H9 (cell line): ENCODE results near the gene TLR5. TPM values are rescaled to one million over a fixed set of nuclear protein-coding genes. Genes with fewer than 3 reads are reported as not detected.

ENCODE experiments used
- DNase-seq: peaks from one replicate; pipeline ENCODE4 v3.0.0-alpha.2; 2017
- H2AFZ ChIP-seq: one replicate; pipeline ENCODE4 v1.6.1; 2013; ENCODE audit warnings: mild to moderate bottlenecking, low read length, control low read depth, moderate library complexity
- H2AK5ac ChIP-seq: 2 replicates; pipeline ENCODE4 v1.6.1; 2013; ENCODE audit warnings: low read length, control low read depth, mixed read lengths; ENCODE audit not compliant: insufficient read length
- H2BK120ac ChIP-seq: one replicate; pipeline ENCODE4 v1.6.1; 2013; ENCODE audit warnings: low read depth, mild to moderate bottlenecking, low read length, control low read depth, inconsistent platforms; ENCODE audit not compliant: poor library complexity, severe bottlenecking
- H2BK12ac ChIP-seq: 2 replicates; pipeline ENCODE4 v1.6.1; 2013; ENCODE audit warnings: low read length, control low read depth, mixed read lengths, low read depth; ENCODE audit not compliant: insufficient read length
- H2BK15ac ChIP-seq: 2 replicates; pipeline ENCODE4 v1.6.1; 2013; ENCODE audit warnings: low read depth, low read length, control low read depth
- H2BK20ac ChIP-seq: one replicate; pipeline ENCODE4 v1.6.1; 2013; ENCODE audit warnings: low read depth, mild to moderate bottlenecking, low read length, control low read depth, inconsistent platforms; ENCODE audit not compliant: poor library complexity, severe bottlenecking
- H2BK5ac ChIP-seq: 2 replicates; pipeline ENCODE4 v1.6.1; 2013; ENCODE audit warnings: low read length, control low read depth, mixed read lengths; ENCODE audit not compliant: insufficient read length
- H3K14ac ChIP-seq: 2 replicates; pipeline ENCODE4 v1.6.1; 2013; ENCODE audit warnings: low read length, control low read depth; ENCODE audit not compliant: insufficient read depth
- H3K18ac ChIP-seq: 2 replicates; pipeline ENCODE4 v1.6.1; 2013; ENCODE audit warnings: low read depth, mild to moderate bottlenecking, mixed read lengths, low read length, control low read depth; ENCODE audit not compliant: insufficient read length
- H3K23ac ChIP-seq: 2 replicates; pipeline ENCODE4 v1.6.1; 2013; ENCODE audit warnings: low read length, control low read depth, mixed read lengths, low read depth; ENCODE audit not compliant: insufficient read length
- H3K23me2 ChIP-seq: 2 replicates; pipeline ENCODE4 v1.6.1; 2013; ENCODE audit warnings: low read depth, mild to moderate bottlenecking, mixed read lengths, low read length, control low read depth; ENCODE audit not compliant: insufficient read length, poor library complexity, severe bottlenecking
- H3K27ac ChIP-seq: 2 replicates; pipeline ENCODE4 v1.5.1; 2013; ENCODE audit warnings: low read length, control low read depth, mixed read lengths, low read depth; ENCODE audit not compliant: insufficient read length
- H3K27me3 ChIP-seq: 2 replicates; pipeline ENCODE4 v1.6.1; 2013; ENCODE audit warnings: low read length, control low read depth, inconsistent platforms; ENCODE audit not compliant: insufficient read depth
- H3K4ac ChIP-seq: 2 replicates; pipeline ENCODE4 v1.6.1; 2013; ENCODE audit warnings: low read depth, mild to moderate bottlenecking, control low read depth, inconsistent platforms, low read length, moderate library complexity
- H3K4me1 ChIP-seq: 2 replicates; pipeline ENCODE4 v1.6.1; 2013; ENCODE audit warnings: low read length, control low read depth, inconsistent platforms; ENCODE audit not compliant: insufficient read depth
- H3K4me2 ChIP-seq: 2 replicates; pipeline ENCODE4 v1.6.1; 2013; ENCODE audit warnings: low read length, control low read depth, mixed read lengths; ENCODE audit not compliant: insufficient read length, insufficient read depth
- H3K56ac ChIP-seq: 2 replicates; pipeline ENCODE4 v1.6.1; 2013; ENCODE audit warnings: low read depth, mild to moderate bottlenecking, mixed read lengths, low read length, control low read depth; ENCODE audit not compliant: insufficient read length
- H3K79me1 ChIP-seq: 2 replicates; pipeline ENCODE4 v1.6.1; 2013; ENCODE audit warnings: low read depth, mild to moderate bottlenecking, moderate library complexity, low read length, control low read depth, inconsistent platforms; ENCODE audit not compliant: insufficient read depth, poor library complexity, severe bottlenecking
- H3K79me2 ChIP-seq: 2 replicates; pipeline ENCODE4 v1.6.1; 2013; ENCODE audit warnings: low read length, control low read depth, inconsistent platforms; ENCODE audit not compliant: insufficient read depth
- H3K9ac ChIP-seq: 2 replicates; pipeline ENCODE4 v1.6.1; 2013; ENCODE audit warnings: low read length, control low read depth, mixed read lengths; ENCODE audit not compliant: insufficient read length; ENCODE audit errors: extremely low read depth
- H3K9me3 ChIP-seq: one replicate; pipeline ENCODE4 v1.6.1; 2013; ENCODE audit warnings: low read depth, low read length, inconsistent platforms; ENCODE audit not compliant: control insufficient read depth
- H3T11ph ChIP-seq: one replicate; pipeline ENCODE4 v1.6.1; 2013; ENCODE audit warnings: mild to moderate bottlenecking, low read length, control low read depth, inconsistent platforms
- H4K20me1 ChIP-seq: one replicate; pipeline ENCODE4 v1.6.1; 2013; ENCODE audit not compliant: control insufficient read depth, insufficient read length, insufficient read depth
- H4K5ac ChIP-seq: 2 replicates; pipeline ENCODE4 v1.6.1; 2013; ENCODE audit warnings: low read depth, mild to moderate bottlenecking, mixed read lengths, low read length, control low read depth; ENCODE audit not compliant: insufficient read length
- H4K8ac ChIP-seq: replicated peaks from 2 replicates; pipeline ENCODE4 v1.6.1; 2013; ENCODE audit warnings: low read length, control low read depth, mixed read lengths, low read depth; ENCODE audit not compliant: insufficient read length
- H4K91ac ChIP-seq: 2 replicates; pipeline ENCODE4 v1.6.1; 2013; ENCODE audit warnings: low read depth, mild to moderate bottlenecking, moderate library complexity, mixed read lengths, low read length, control low read depth; ENCODE audit not compliant: insufficient read length
- H3K27ac Mint-ChIP-seq, 3 experiments: 2 replicates in 2 of 3; 3 replicates in 1 of 3; pipeline ENCODE4 v1.8.0; 2020 to 2021; ENCODE audit warnings: mixed read lengths in 3 of 3, mild to moderate bottlenecking in 1 of 3, moderate library complexity in 1 of 3
- H3K27me3 Mint-ChIP-seq: 2 replicates; pipeline ENCODE4 v1.8.0; 2021; ENCODE audit warnings: low read depth, mild to moderate bottlenecking, moderate library complexity, mixed read lengths
- H3K36me3 Mint-ChIP-seq, 3 experiments: 2 replicates in 2 of 3; 3 replicates in 1 of 3; pipeline ENCODE4 v1.8.0; 2020 to 2021; ENCODE audit warnings: low read depth in 3 of 3, mixed read lengths in 3 of 3; ENCODE audit not compliant: insufficient read depth in 1 of 3
- H3K4me1 Mint-ChIP-seq, 2 experiments: 2 replicates each; pipeline ENCODE4 v1.8.0; 2020; ENCODE audit warnings: mixed read lengths in 2 of 2
- H3K4me3 Mint-ChIP-seq, 2 experiments: 2 replicates in 1 of 2; 3 replicates in 1 of 2; pipeline ENCODE4 v1.8.0; 2020 to 2021; ENCODE audit warnings: mild to moderate bottlenecking in 2 of 2, mixed read lengths in 2 of 2, moderate library complexity in 1 of 2
- H3K9me3 Mint-ChIP-seq, 2 experiments: 2 replicates in 1 of 2; 3 replicates in 1 of 2; pipeline ENCODE4 v1.8.0; 2020; ENCODE audit warnings: mild to moderate bottlenecking in 2 of 2, mixed read lengths in 2 of 2, moderate library complexity in 1 of 2
- CTCF ChIP-seq: fragments of 200-600 bp; sonication (generic); conservative IDR thresholded peaks from 3 replicates; pipeline ENCODE4 v1.8.0; 2021; ENCODE audit warnings: antibody characterized with exemption, mild to moderate bottlenecking
- WGBS: extraction: QIAGEN DNeasy Blood & Tissue Kit; methylation state at CpG from one replicate; pipeline ENCODE4 v1.1.7; 2013; ENCODE audit warnings: missing lambda C conversion rate, low lambda C conversion rate, mixed read lengths; ENCODE audit not compliant: insufficient read length; ENCODE audit errors: extremely low coverage; 5-methylcytosine and 5-hydroxymethylcytosine counted together
- total RNA-seq: library from RNA; stranded (reverse); gene quantifications from 2 replicates; pipeline ENCODE4 v1.2.1, GENCODE V29; 2021

The TLR5 gene
- total RNA-seq, 1 experiment from 2014 or later: not detected

DNA sequence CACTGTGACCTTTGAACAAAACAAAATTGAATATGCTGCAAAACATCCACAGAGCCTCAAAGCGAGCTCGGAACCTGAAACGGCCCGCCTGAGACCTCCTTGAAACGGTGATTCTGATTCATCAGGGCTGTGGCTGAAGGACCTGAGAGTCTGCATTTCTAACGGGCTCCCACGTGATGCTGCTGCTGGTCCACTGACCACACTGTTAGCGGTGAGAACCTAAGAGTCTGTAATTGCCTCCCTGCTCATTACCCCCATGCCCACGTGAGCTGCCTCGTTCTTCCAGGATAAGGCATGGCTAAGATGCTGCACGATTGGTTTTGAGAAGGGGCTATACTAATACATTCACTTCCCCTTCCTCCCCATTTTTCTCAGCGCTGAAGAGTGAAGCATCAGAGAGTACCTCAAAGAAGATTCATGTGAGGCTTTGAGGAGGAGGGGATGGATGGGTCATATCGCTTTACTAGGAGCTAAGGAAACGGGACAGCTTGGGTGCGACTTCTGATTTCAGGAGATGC is 9.7 kb downstream of the TLR5 start:
- peaks cover 43 to 55% of the 10 kb centered on the region in 2 experiments for H3K4me1 Mint-ChIP-seq
- Histone ChIP-seq H2BK15ac (no peak overlapping the region), H3K27ac (no peak overlapping the region), H2AFZ (no peak overlapping the region), H3K4me1 (peaks cover 3% of the 10 kb centered on the region; the same call in 1 of the 2 replicates), H2BK5ac (no peak overlapping the region), H4K5ac (no peak overlapping the region), H3K23me2 (peaks cover 6% of the 10 kb centered on the region), H3K23ac (no peak overlapping the region), H3T11ph (no peak overlapping the region), H3K56ac (no peak overlapping the region), H3K9me3 (no peaks in the 10 kb centered on the region), H2BK120ac (no peak overlapping the region), H4K91ac (no peak overlapping the region), H4K20me1 (no peaks in the 10 kb centered on the region), H2AK5ac (no peak overlapping the region), H3K18ac (no peak overlapping the region), H3K79me1 (no peaks in the 10 kb centered on the region), H3K27me3 (peaks cover 3% of the 10 kb centered on the region; the same call in 1 of the 2 replicates), H2BK20ac (no peak overlapping the region), H3K79me2 (no peaks in the 10 kb centered on the region), H4K8ac (no peak overlapping the region), H2BK12ac (no peak overlapping the region), H3K4ac (no peak overlapping the region), H3K9ac (no peak overlapping the region), H3K14ac (no peak overlapping the region; the same call in 1 of the 2 replicates), H3K4me2 (peak overlapping the region; percentile 74)
- peak overlapping the region; percentile 71 to 78 for H3K4me3 Mint-ChIP-seq
- DNase-seq: peak; percentile 44
- no peaks in the 10 kb centered on the region; a peak in 2 of 5 replicates for H3K9me3 Mint-ChIP-seq
- H3K27ac Mint-ChIP-seq: no peak overlapping the region
- H3K27me3 Mint-ChIP-seq: peaks cover 69% of the 10 kb centered on the region
- TF ChIP-seq CTCF: no peak; the same call in 2 of the 3 replicates
- no peaks in the 10 kb centered on the region for H3K36me3 Mint-ChIP-seq
- no CpG with 5 or more reads among the region's 15 CpGs for WGBS
